Stimulated activated CD4-positive, alpha-beta T cell treated with anti-CD3 and anti-CD28 coated beads, Interleukin-2, amount 100 ng/mL, for 24 hours (primary cell): Measurements from ENCODE around the gene SEPSECS.

ENCODE experiments used
- DNase-seq, 2 donors: peaks; one replicate each; pipeline ENCODE4 v3.0.0-alpha.2; 2020

SEPSECS gene

GRCh38 chr4:25076625-25077398, 83.4 kb downstream of the SEPSECS start:
- DNase-seq, result no peak

- DNase-seq, result no peak
These were observed 84.4 kb downstream of the SEPSECS start for GRCh38 chr4:25075851-25076250.

- no peak for DNase-seq
These were observed 85.1 kb downstream of the SEPSECS start for GRCh38 chr4:25075129-25075528.

GRCh38 chr4:25070545-25070944, 89.7 kb downstream of the SEPSECS start:
- no peak for DNase-seq
